ENCODE results near the gene STXBP6.
A peak's percentile ranks its signal among the peaks of the same experiment; 100 is the strongest.

Gene STXBP6

DNA sequence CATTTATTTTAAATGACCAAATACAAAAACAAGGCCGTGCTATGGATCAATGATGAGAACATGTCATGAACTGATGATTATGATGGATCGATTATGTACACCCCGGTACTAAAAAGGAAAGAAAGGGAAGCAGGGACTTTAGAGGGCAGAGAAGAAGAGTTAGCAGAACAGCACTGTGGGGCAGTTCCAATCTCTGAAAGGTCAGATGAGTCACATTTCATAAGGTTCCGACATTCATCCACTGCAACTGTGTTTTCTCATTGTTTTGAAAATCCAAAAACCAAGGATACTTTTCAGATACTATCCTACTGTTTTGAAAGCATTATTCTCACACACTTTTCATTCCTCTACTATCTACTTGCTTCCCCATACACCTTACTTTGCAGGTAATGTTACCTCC is 169.3 kb downstream of the STXBP6 start:
- DNase-seq, result no peak

DNA sequence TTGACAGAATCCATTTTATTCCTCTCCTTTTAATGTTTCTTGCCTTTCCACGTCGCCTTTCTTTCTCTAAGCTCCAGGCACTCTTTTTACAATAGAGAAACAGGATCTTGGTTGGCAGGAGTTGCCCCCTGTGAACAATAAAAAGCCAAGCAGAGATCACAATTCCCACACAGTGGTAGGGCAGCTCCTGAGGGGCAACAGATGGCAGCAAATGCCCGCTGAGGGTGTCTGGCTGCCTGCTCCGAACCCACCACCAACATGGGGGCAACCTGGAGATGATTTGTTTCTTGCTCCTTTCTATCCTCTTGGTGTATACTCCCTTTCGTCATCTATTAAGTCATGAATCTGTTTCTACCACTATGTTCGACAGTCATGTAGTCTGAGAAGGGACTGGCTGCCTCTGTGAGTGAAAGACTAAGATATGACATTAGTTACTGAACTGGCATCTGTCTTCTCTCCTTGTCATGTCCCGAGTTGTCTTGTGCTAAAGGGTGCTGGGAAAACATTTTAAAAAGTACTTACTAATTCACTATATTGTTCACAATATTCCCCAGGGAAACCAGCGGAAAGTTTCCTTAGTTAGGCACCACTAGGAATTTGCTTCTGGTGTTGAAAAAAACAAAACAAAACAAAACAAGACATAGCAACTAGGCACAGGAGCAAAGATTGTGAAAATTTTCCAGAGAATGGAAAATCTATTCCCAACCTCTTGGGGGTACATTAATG is 170.1 kb downstream of the STXBP6 start:
- DNase-seq, result no peak

DNA sequence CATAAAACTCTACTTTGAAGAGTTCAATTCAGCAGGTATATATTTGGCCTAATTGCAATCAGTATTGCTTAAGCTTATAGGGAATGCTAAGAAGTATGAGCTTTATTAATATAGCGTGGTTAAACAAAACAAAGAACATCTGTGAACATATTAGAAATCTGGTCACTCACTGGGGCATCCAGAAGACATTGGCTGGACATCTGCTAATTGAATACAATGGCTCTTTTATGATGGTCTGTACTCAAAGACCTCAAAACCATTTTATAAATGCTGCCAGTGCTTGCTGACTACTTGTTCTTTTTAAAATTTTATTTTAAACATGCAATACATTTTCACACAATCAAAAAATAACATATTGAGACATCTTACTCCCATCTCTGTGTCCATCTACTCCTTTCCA is 173.0 kb downstream of the STXBP6 start:
- no peak for DNase-seq

DNA sequence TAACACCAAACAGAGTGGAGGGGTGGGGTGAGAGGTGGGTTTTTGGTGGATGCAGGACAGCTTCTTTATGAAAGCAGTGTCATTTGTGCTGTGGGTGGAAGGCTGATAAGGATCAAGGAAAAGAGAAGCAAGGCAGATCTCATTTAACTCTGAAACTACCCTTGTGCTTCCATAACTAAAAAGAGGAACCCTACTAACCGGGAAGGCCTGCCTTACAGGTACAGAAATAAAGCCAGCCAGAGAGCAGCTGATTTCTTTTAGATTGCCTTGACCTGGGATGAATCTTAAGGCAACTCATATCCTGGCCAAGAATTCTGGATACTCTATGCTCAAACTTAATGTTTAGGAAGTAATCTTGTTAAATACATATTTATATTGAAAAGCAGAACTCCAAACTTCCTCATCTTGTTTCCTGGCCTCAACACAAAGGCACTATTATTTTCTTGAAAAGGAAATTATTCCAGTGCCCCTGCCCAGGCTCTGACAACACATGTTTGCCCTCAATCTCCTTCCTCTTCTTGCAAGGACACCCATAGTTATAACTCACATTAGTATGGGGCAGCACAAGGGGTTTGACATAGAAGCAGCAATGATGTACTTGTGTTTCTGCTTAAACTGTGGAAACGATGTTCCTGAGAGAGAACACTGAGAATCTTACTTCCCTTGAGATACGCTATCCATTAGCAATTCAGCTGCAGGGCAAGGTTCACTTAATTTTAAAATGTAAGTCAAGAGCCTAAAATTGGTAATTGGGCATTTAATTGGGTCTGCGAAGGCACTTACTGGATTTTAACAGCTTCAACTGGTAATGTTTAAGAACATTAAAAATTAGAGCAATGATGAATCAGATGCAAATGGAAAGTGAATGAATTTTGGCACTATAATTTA is 173.7 kb downstream of the STXBP6 start:
- DNase-seq, result no peak

DNA sequence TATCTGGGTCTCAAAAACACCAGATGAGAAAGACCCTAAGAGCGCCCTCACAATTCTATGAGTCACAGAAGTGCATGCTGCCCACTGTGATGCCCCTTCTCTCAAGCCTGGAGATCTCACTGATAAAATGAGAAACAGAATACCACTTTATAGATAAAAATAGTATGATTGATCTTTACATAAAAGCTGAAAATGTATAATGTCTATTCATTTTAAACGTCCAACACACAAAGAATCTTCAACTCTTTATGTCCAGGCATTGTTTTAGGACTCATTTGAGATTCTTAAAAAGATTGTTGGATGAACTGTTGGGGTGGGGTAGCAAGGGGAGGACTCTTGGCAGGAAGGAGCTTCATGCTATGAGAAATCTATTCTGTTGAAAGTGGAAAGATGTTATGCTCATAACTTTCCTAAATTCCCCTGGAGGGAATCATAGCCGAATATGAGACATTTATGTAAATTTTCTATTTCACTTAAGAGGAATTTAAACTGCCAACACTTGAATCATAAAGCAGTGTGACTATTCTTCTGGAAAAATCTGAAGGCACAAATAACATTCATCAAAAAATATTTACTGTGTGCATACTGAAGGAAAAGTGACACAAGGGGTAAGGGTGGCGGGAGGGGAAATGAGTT is 174.6 kb downstream of the STXBP6 start:
- DNase-seq, result no peak

DNA sequence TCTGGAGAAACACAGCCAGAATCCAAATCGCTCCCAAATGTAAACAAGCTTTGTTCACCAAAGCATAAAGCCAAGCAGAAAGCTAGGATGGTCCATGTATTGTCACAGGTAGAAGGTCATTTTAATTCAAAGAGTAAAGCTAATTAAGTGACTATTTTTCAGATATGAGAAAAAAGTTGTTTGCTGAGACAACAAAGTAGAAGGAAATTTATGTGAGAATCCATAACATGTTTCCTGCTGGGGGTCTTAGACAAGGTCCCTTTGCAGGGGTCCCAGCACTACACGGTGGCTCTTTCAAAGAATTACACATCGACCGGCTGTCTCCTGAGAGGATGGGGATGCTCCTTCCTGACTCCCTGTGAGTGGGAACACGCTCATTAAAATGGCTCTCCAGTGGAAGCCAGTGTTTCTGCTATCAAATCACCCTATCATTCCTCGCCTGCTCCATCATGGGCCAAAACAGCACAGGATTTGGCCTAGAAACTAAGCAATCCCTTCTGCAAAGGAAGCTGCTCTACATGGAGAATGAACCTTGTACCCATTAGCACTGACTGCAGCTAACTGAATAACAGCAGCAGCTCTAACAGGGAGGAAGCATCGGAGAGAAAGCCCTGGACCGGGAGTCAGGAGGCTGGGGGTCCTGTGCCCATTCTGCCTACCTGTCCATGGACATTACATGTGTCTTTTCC is 175.3 kb downstream of the STXBP6 start:
- no peak for DNase-seq

DNA sequence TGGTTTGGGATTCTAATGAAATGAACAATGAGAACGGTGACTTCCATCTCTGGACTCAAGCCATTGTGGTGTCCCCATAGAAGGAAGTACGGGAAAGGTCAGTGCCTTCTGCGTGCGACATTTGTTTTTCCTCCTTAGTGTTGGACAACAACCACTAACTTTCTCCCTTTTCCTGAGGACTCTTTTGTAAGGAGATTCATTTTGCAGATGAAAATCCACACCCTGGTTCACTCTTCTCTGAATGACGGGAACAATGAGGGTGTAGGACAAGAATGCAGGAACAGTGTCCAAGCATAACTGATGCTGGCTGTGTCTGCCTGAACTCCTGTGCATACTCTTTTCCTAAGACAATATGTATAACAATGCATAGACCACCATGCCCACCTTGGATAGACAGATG is 176.4 kb downstream of the STXBP6 start:
- no peak for DNase-seq

DNA sequence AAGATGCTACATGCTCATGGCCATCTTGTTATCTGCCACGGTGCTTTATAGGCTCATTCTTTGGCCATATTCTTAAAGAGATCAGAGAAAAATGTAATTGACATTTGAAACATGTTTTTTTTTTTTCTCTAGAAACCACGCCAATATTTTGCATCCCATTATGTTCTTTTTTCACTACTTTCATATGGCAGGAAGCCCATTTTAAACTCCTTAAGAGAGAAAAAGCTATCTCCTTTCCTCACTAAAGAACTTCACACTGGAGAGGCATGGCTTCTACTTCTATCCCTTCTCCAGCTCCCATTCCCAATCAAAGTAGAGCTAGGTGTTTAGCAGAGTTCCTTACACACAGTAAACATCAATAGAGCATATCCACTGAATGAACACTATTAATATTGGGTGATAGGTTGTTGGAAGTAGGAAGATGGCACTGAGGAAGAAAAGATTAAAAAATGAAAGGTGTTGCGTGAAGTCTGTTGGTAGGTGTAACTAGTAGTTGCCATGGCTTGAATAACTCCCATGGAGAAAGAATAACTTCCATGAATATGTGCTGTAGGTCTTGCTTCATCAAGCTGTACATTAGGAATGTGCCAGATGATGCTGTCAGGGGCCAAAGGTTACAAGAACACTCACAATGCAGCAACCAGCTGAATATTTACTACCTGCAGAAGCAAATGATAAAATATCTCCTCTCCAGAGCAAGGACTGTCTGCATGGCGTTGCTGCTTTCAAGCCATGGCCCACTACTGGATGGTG is 178.8 kb downstream of the STXBP6 start:
- no peak for DNase-seq

DNA sequence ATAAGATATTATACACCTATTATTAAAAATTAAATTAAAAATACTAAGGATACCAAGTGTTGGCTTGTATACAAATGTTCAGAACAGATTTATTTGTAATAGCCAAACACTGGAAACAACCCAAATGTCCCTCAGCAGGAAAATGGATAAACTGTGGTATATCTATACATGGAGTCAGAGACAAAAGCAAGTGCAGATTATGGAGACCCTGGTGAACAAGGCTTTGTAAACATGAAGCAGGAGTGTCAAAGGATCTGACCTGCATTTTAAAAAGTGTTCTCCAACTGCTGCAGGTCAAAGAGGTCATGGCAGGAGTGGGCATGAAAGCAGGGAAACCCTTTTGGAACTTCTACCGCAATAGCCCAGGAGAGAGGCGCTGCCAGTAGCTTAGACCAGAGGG is 181.6 kb downstream of the STXBP6 start:
- no peak for DNase-seq

DNA sequence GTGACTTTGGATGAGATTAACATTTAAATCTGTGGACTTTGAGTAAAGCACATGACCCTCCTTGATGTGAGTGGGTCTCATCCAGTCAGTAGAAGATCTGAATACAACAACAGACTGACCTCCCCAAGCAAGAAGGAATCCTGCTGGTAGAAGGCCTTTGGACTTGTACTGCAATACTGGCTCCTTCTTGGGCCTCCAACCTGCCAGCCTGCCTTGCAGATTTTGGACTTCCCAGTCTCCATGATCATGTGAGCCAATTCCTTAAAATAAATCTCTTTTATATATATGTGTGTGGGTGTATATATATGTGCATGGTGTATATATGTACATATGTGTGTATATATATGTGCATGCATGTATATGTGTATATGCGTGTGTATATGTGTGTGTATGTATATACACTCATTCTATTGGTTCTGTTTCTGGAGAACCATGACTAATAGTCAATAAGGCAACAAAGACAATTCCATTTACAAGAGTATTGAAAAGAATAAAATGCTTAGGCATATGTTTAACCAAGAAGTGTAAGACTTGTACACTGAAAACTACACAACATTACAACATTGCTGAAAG is 183.8 kb downstream of the STXBP6 start:
- DNase-seq, result no peak

DNA sequence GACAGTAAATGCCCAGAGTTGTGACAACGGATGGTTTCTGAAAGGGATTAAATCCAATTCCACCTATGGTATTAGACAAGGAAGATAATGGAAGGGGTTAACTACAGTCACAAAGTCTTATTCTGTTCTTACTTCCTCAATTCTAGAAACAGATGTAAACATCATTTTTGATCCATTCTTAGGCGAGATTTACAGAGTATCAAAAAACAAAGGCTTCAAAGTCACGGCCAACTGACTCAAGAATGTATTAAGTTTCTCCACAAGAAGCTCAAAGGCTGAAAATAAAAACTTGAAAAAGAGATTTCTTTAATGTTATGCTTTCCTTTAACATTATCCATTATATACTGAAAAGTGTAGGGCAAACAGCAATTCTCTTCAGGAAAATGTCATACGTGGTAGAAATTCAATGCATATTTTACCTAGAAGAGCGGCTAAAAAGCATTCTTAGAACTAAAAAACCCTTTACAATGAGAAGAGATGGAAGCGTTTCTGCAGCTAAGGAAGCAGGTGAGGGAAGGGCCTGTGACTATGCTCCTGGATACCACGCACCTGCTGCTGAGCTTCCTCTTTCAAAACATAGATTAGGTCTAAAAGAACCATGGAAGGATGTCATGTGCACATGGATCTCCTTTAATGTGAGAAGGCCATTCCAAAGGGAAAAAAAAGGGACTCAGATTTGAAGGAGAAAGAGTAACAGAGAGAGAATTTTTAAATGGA is 185.8 kb downstream of the STXBP6 start:
- no peak for DNase-seq

DNA sequence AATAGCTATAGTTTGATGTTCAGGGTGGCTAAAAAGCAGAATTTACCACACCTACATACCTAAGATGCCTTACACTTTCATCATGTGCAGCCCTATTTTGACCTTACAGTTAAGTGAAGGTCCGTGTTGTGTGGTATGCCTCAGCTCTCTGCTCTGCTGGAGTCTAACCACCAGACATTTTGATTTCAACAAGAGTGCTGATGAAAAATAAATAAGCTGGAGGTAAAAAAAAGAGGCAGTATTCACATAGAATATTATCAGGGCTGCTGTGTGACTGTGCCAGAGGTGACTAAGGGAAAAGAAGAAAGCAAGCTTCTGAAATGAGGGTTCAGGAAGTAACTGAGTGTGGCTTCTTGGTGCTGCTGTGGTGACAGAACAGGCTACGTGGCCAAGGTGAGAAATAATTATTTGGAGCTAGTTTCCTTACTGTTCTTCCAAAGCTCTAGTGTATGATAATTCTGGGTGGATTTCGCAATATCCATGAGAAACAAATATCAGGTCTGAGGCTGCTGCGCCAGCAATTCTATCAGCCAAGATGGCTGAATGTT is 188.8 kb downstream of the STXBP6 start:
- no peak for DNase-seq

DNA sequence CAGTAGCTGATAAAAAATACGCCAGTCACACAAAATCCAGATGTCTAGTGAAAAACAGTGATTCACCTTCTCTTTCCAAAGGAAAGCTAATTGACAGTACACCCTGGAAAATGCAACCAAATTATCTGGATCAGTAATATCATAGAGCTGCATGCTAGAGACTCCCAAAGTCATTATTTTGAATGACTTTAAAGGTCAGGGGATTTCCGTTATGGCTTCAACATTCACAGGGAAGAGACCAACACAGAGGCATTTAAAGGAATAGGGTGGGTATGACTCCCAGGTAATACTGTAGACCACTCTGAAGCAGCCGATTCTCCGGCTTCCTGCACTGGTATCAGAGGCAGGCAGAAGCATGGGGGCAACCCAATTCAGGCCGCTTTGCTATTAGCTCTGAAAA is 190.4 kb downstream of the STXBP6 start:
- no peak for DNase-seq

DNA sequence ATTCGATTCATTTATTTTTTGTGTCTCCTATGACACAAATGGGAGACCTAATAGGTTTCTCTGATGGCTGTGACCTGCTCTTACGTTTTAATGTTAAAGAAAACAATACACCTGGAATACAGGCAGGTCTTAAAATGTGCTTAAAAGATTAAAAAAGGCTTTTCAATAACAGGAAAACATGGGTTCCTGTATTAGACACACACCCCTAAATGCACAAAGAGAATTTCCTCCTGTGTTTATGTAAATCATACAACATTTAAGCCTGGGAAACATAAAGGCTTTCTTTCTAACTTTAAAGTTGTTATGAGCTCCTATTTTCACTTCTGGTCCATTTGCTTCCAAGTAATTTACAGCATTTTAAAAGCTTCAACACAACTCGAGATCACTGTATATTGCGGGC is 191.3 kb downstream of the STXBP6 start:
- DNase-seq, result no peak

DNA sequence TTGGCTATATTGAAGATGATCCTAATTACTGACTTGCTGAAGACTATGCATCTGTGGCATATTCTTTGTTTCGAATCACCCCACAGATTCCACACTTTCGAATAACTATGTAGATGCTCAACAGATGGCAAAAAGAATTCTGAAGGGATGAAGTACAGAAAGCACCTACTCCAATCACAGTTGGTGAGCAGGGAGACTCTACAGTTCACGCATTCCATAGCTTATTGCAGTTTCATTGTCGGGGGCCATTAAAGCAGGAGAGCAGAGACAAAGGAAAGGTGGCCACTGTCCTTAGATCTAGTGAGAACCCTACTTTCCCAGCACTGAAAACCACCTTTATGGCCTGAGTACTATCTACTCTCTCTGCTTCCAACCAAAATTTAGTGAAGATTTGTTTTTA is 191.9 kb downstream of the STXBP6 start:
- DNase-seq, result no peak

DNA sequence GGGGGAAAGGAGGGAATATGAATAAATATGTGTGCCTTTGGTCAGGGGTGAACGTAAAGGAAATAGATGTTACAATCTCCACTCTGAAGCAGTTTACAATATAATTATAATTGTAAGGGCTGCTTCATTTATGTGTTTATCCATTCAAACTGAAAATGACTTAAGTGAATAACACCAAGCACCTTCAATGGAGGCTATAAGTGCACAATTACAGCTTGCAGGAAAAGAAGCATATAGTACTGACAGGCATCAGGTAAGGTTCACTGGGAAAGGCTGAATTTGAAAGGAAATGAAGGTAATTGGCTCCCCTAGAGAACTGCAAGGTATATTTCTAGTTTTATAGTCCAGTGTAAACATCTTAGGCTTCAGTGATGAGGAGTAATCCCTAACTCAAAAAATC is 192.7 kb downstream of the STXBP6 start:
- no peak for DNase-seq

DNA sequence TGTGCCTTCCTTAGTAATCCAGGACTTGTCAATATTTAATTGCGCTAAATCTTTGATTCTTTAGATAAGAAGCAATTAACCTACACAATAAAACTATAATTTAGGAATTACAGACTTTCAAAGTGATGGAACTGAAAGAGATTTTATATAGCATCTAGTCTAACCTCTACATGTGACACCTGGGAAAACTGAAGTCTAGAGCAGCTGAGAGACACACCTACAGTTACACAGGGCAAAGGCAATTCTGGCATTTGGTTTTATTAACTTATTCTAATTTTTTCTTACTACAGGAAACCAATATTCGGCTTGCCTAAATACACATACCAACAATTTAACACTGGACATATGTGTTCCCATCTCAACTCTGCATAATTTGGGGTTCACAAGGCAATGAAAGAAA is 196.5 kb downstream of the STXBP6 start:
- no peak for DNase-seq

DNA sequence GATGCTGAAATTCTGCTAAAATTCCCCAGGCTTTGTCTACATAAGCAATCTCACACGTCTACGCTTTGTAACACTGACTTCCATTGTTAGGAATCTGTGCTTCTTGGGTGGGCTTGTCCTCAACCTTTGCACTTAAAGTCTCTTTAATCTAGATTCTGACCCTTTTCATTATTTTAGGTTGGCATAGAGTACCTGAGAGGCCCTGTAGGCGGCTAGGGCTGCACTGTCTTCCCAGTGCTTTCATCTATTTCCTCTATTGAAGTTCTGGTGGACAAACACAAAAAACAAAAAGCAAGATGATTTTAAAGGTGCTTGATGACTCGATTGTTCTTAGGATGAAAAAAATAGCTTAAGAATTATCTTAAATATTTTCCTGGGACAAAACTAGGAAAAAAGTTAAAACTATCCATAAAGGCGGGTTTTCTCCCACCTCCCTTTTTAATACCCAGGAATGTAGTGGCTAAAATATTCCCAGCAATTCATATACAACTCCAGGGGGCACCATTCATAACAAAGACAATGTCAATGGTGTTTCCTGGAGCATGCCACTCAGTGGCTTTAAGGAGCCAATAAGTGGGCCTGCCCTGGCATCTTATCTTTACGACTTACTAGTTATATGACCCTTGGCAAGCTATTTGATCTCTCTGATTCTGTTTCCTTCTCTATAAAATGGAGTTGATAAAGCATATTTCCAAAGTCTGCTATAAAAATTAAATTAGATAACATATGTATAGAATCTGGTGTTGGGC is 197.5 kb downstream of the STXBP6 start:
- peak; percentile 78 for DNase-seq

DNA sequence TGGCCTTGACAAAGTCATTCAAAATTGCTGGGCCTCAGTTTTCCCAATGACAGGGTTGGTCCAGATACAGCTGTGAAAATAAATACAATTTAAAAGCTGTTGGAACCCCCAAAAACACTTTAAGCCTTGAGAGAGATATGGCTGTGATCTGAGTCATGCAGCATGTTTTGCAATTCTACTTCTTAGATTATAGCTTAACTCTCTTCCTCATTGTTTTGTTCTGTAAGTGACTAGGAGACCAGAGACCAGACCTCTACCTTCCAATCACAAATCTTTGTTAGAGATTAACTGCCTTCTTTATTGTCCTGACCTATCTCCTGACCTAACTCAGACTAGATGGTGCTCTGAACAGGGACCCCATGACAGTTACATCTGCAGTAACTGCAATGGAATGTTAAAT is 198.1 kb downstream of the STXBP6 start:
- DNase-seq, result no peak

DNA sequence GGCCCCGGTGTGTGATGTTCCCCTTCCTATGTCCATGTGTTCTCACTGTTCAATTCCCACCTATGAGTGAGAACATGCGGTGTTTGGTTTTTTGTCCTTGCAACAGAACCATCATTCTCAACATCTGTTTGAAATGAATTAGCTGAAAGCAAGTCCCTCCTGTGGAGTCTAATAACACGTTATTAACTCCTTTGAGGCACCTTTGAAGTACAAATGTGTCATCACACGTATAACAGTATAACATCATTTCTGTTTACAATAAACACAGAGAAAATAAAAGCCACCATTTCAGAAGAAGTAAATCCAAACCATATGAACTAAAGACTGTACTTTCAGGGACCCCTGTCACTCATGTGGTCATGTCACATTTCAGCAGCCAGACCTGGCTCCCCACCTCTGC is 198.5 kb downstream of the STXBP6 start:
- no peak for DNase-seq
